Posterior vena cava (tissue), 2 donors: Measurements from ENCODE around the gene SERAC1. TPM values are rescaled to one million over a fixed set of nuclear protein-coding genes. Genes with fewer than 3 reads are reported as not detected.
"Not testable (repeated sequence)": the region's sequence is repeated elsewhere in the genome, so short reads cannot be mapped to it uniquely, and the experiment has no call there.

ENCODE experiments used
- DNase-seq: peaks from one replicate; pipeline ENCODE4 v3.0.0-alpha.2; 2020; ENCODE audit warnings: low spot score
- intact Hi-C, 2 donors: fragments of 100-400 bp; cut with DNase I; formaldehyde crosslinking; loops; one replicate each; pipeline versions ENCODE4 v1.14.1 to v1.14.2; 2022 to 2023
- long read RNA-seq, 2 donors: library from polyadenylated mRNA; unstranded; transcript quantifications; one replicate each; pipeline ENCODE4 v2.0.0, GENCODE V29; 2020 to 2021
- total RNA-seq, 2 donors: library from RNA; stranded (reverse); fragmentation: NEBNext Ultra II Directional; extraction: Animal tissue kit (Norgen Biotek cat#: 25700); gene quantifications; one replicate each; pipeline ENCODE4 v1.2.1, GENCODE V29; 2021
- donor health status: DM: yes; HTN: yes; CAD: no.
- donor health status: DM: yes; HTN: yes; CAD: no.

The SERAC1 gene
- 1 to 10 TPM; 7.6 to 9.1 TPM for total RNA-seq
- long read RNA-seq, donor 1, partial matches to known transcripts, result 0 of 3 reads
- long read RNA-seq, donor 1, other reads (novel, unspliced or antisense), result 1 of 3 reads
- long read RNA-seq, donor 2, partial matches to known transcripts, result 0 of 1 reads
- long read RNA-seq, donor 2, other reads (novel, unspliced or antisense), result 0 of 1 reads

- no peak for DNase-seq
- intact Hi-C loops, result no loop called here
These were observed at the start of gene SERAC1 for GRCh38 chr6:158168040-158168289. Gene SERAC1 (minus strand): TSS chr6:158168262. CDS start chr6:158158363, 9,899 bp downstream.

- peak; percentile 86 for DNase-seq
- intact Hi-C loops, result no loop called here
These were observed 46.0 kb upstream of the SERAC1 start for GRCh38 chr6:158213925-158214674.

GRCh38 chr6:158211273-158212055 lies 43.4 kb upstream of the SERAC1 start:
- intact Hi-C loops, result no loop called here

GRCh38 chr6:158209582-158210333 lies 41.7 kb upstream of the SERAC1 start:
- DNase-seq, intact Hi-C loops: not testable (repeated sequence)

More at GRCh38 chr6:158211273-158212055, 43.4 kb upstream of the SERAC1 start:
- no peak for DNase-seq

- intact Hi-C loops, DNase-seq: not testable (repeated sequence)
These were observed 40.4 kb upstream of the SERAC1 start for GRCh38 chr6:158208226-158209030.

GRCh38 chr6:158207422-158207788 lies 39.3 kb upstream of the SERAC1 start:
- no peak for DNase-seq
- intact Hi-C loops, result no loop called here

- intact Hi-C loops, result no loop called here
- DNase-seq, result no peak
These were observed 38.8 kb upstream of the SERAC1 start for GRCh38 chr6:158206740-158207421.

- no peak for DNase-seq
These were observed 37.3 kb upstream of the SERAC1 start for GRCh38 chr6:158205169-158205944.

GRCh38 chr6:158198461-158198860 lies 30.4 kb upstream of the SERAC1 start:
- no peak for DNase-seq
- intact Hi-C loops, result no loop called here

More at GRCh38 chr6:158205169-158205944, 37.3 kb upstream of the SERAC1 start:
- intact Hi-C loops, result no loop called here

GRCh38 chr6:158194487-158195280 lies 26.6 kb upstream of the SERAC1 start:
- no peak for DNase-seq
- intact Hi-C loops, result no loop called here

GRCh38 chr6:158191761-158192160 lies 23.7 kb upstream of the SERAC1 start:
- DNase-seq, result no peak
- intact Hi-C loops, result no loop called here

GRCh38 chr6:158191032-158191431 lies 23.0 kb upstream of the SERAC1 start:
- intact Hi-C loops, result no loop called here
- no peak for DNase-seq

- intact Hi-C loops, result no loop called here
- no peak for DNase-seq
These were observed 20.5 kb upstream of the SERAC1 start for GRCh38 chr6:158188591-158188990.

GRCh38 chr6:158185729-158186456 lies 17.8 kb upstream of the SERAC1 start:
- no peak for DNase-seq
- intact Hi-C loops, result no loop called here

GRCh38 chr6:158184608-158185007 lies 16.5 kb upstream of the SERAC1 start:
- no peak for DNase-seq
- intact Hi-C loops, result no loop called here
